GM19372 (cell line): ENCODE measurements around the gene KCNJ10.
"Not testable (repeated sequence)": the region's sequence is repeated elsewhere in the genome, so short reads cannot be mapped to it uniquely, and the experiment has no call there.

Experiments used
- ATAC-seq: cut with Tn5 transposase; IDR thresholded peaks from one replicate; pipeline ENCODE4 v1.9.1; 2021; ENCODE audit warnings: mild to moderate bottlenecking, low read depth, moderate library complexity; ENCODE audit not compliant: unreplicated experiment

The KCNJ10 gene

GRCh38 chr1:160069460-160070231 lies at the start of gene KCNJ10:
Gene KCNJ10 (minus strand): TSS chr1:160070160. CDS start chr1:160042532, 27,628 bp downstream.
- no peak for ATAC-seq

- no peak for ATAC-seq
Observed at GRCh38 chr1:160118928-160119327, 49.0 kb upstream of the KCNJ10 start.

DNA sequence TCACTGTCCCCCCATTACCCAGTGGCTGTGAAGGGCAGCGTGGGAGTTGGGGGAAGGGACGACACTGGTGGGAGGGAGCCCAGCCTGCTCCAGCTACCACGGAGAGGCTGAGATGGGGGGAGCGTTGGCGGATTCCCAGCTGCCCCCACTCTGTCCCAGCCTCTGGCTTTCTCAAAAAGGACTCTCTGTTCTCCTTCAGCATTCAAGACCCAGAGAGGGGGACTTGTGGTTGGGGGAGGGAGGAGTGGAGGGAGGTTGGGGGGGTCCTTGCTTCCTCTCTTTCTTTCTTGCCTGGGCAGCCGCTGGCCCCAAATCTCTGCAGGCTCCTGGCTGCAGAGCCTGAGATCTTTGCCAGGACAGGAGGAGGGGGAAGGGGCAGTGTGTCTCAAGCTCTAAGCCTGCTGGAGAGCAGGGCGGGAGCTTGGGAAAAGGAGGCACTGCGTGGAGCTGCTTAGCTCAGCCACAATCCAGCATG lies 47.8 kb upstream of the KCNJ10 start:
- ATAC-seq, result no peak

- ATAC-seq, result no peak
Observed at GRCh38 chr1:160117300-160117699, 47.3 kb upstream of the KCNJ10 start.

- ATAC-seq, result no peak
Observed at GRCh38 chr1:160116283-160117147, 46.6 kb upstream of the KCNJ10 start.

- no peak for ATAC-seq
Observed at GRCh38 chr1:160115545-160116282, 45.8 kb upstream of the KCNJ10 start, which contains the start of gene ATP1A2. Gene ATP1A2 (plus strand): TSS chr1:160115759. CDS start chr1:160115862, 103 bp downstream.

DNA sequence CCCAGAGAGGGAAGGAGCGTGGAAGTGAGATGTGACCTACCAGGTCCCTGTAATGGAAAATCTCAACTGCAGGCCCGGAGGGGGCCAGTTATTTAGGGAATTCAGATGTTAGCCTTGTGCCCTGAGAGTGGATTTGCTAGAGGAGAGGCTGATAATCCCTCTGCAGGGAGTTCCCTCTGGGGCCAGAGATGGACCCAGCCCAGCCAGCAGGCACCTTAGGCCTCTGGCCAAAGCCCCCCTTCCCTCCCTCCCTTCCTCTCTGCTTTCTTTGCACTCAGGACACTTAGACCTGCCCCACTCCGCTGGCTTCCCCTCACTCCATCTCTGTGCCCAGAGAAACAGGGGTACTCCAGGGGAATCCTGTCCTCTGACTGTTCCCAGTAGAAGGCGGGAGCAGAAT lies 44.1 kb upstream of the KCNJ10 start:
- no peak for ATAC-seq

- no peak for ATAC-seq
Observed at GRCh38 chr1:160113407-160113806, 43.4 kb upstream of the KCNJ10 start.

DNA sequence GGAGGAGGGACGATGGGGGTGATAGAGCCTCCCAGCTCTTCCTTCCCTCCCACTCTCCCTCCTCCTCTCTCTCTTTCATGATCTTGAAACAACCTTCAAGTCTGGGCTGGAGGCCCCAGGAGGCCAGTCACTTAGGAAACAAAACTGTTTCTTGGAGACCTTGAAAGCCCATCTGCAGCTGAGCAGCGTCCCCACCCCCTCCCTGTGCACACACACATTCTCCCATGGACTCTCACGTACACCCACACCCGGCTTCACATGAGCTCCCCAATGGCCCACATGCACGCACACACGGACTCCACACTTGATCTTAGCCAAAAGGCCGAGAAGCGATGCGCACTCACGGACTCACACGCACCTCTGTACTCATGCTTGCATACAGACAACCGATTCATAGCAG lies 42.4 kb upstream of the KCNJ10 start:
- no peak for ATAC-seq

DNA sequence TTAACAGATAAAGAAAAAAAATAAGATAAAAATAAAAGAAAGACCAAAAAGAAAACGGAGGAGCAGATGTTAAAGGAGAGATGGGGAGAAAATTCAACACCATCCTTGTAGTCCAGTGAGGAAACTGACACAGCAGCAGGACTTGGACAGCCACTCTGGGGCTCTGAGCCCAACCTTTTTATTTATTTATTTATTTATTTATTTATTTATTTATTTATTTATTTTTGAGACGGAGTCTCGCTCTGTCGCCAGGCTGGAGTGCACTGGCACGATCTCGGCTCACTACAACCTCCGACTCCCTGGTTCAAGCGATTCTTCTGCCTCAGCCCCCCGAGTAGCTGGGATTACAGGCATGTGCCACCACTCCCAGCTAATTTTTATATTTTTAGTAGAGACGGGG lies 41.5 kb upstream of the KCNJ10 start:
- not testable (repeated sequence) for ATAC-seq

DNA sequence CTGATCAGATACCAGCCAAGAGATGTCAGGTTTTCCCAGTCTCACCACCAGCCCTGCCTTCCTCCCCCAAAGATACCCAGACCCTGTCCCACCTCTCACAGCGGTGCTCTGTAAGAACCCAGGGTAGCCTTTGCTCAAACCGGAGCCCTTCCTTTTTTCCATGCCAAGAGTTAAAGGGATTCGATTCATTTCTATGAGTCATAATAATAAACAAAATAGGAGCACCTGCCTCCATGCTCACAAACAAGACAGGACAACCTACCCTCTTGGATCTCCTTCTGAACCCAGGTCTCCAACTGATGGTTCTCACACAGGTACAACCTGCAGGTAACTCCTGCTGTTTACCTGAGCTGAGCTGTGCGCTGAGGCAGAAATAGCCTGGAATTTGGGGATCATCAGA lies 39.7 kb upstream of the KCNJ10 start:
- no peak for ATAC-seq

DNA sequence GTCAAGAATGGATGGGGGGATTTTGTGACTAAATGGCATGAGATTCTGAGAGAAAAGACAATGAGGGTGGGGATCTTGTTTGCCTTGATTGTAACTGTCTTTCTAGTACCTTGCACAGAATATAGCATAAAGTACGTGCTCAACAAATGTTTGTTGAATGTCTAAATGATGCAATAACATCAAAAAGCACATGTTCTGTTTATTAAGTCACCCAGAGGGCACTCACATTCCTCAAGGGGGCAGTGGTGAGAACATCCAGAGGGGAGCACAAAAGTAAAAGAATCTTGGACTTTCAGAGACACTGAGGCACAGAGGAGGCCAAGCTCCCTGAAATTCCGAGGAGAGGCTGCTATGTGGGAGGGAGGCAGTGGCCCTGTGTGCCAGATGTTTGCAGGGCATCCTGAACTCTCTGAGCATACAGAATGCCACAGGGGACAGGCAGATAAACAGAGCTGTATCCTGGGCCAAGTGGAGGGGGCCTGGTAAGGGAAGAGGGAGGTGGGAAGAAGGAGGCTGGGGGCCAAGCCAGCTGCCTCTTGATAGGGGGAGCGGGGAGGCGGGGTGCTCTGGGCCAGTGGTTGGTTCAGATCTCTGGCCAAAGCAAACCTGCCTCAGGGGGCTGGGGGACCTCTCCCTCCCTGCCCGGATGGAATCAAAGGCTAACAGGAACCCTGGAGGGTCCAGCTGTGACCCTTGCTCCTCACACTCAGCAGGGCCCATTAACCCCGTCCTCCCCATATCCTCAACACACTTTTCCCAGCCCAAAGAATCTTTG lies 39.1 kb upstream of the KCNJ10 start:
- ATAC-seq, result no peak

- no peak for ATAC-seq
Observed at GRCh38 chr1:160107512-160107911, 37.6 kb upstream of the KCNJ10 start.

DNA sequence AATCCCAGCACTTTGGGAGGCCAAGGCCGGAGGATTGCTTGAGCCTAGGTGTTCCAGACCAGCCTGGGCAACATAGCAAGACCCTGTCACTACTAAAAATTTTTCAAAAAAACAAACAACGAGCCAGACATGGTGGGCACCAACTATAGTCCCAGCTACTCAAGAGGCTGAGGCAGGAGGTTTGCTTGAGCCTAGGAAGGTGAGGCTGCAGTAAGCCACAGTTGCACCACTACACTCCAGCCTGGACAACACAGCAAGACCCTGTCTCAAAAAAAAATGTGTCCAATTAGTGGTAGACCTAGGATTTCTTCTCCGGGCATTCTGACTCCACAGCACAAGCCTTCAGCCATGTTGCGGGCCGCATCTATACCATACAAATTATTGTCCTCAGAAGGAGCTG lies 35.2 kb upstream of the KCNJ10 start:
- no peak for ATAC-seq

DNA sequence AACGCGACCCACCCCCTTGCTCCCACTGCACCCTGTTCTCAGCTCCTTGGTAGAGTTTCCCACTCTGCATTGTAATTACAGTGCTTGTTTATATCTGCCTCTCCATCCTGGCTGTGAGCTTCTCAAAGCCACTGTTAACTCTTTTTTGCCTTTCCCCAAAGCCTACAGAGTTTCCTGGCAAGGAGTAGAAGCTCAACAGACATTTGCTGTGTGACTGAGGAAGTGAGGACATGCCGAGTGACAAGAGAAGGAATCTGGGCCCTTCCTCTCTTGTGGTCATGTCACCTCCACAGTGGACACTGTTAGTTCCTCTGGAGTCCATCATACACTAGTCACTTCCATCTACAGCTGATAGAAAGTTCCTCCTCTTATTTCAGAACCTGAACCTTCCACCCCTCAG lies 34.5 kb upstream of the KCNJ10 start:
- no peak for ATAC-seq

DNA sequence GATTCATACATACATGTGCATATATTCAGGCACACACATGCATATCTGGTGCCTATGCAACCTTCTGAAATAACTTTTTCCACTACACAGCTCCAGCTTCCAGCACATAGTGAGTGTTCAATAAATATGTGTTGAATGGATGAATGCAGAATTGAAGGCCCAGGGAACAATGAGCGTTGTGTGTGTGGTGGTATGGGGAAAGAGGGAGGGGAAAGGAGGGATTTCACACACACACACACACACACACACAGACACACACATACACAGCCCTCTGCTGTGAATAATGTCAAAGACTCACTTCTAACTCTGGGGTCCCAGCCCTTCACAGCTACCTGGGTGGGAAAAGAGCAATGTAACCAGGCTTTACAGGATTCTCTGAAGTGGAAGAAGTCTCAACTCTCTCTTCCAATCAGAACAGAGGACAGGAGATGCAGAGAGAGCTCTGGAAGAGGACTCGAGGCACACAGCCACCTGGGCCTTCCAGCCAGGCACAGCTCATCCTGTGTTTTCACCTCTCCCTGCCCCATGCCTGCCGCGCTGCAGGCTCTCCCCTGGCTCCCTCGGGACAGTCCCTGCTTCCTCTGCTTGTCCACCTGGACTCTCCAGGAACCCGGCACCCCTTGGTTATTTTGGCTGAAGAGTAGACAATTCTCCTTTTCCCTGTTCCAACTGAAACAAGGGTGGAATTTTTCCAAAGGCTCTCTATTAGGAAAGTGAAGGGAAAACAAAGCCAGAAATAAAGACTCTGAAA lies 33.9 kb upstream of the KCNJ10 start:
- ATAC-seq, result no peak

- no peak for ATAC-seq
Observed at GRCh38 chr1:160101717-160102522, 32.0 kb upstream of the KCNJ10 start.

- ATAC-seq, result no peak
Observed at GRCh38 chr1:160101037-160101716, 31.2 kb upstream of the KCNJ10 start.
